ENCODE measurements around the gene CFAP99.
A peak's percentile ranks its signal among the peaks of the same experiment; 100 is the strongest.

Gene CFAP99

DNA sequence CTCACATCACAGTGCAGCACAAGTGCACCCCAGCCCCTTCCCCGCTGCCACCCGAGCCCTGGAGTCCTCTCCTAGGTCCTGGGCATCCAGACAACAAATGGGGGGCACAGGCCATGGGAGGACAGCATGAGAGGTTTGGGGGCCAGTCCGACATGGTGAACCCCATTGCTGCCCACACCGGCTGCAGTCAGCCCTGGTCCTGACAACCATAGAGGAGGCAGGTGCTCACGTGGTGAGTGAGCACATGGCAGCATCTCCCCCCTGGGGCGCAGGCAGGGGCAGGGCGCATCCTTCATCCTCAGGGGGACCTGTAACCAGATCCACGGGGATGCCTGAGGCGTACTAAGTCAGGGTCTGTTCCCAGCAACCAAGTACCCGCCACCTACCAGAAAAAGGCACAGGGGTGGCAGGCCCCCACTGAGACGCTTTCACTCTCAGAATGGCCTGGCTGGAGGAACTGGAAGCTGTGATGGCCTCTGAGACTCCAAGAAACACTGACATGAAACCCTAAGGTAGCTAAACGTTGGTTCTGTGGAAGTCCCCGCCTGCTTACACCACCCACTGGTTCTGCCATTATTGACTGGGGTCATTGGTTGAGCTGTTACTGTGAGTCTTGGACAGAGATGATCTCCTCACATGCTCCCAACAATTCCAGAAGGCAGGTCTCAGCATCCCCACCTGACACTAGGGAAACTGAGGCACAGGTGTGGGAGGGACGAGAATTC is 6.8 kb upstream of the CFAP99 start:
- H3K27me3 Mint-ChIP-seq (ENCODE audit: low read depth), result peaks cover 62% of the 10 kb centered on the region
- TF ChIP-seq, protein P1, sequence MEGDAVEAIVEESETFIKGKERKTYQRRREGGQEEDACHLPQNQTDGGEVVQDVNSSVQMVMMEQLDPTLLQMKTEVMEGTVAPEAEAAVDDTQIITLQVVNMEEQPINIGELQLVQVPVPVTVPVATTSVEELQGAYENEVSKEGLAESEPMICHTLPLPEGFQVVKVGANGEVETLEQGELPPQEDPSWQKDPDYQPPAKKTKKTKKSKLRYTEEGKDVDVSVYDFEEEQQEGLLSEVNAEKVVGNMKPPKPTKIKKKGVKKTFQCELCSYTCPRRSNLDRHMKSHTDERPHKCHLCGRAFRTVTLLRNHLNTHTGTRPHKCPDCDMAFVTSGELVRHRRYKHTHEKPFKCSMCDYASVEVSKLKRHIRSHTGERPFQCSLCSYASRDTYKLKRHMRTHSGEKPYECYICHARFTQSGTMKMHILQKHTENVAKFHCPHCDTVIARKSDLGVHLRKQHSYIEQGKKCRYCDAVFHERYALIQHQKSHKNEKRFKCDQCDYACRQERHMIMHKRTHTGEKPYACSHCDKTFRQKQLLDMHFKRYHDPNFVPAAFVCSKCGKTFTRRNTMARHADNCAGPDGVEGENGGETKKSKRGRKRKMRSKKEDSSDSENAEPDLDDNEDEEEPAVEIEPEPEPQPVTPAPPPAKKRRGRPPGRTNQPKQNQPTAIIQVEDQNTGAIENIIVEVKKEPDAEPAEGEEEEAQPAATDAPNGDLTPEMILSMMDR (IDR thresholded peaks at IDR 0.05; ENCODE audit: unreplicated experiment in 3 of 3), result no peak
- H3K36me3 Mint-ChIP-seq (ENCODE audit: low read depth), result no peaks in the 10 kb centered on the region
- no peaks in the 10 kb centered on the region for H3K9me3 Mint-ChIP-seq
- peak overlapping the region in 1 of 3 experiments; percentile 1 for H3K4me3 Mint-ChIP-seq
- H3K27ac Mint-ChIP-seq, result no peak overlapping the region
- H3K4me1 Mint-ChIP-seq, result peaks cover 29% of the 10 kb centered on the region

DNA sequence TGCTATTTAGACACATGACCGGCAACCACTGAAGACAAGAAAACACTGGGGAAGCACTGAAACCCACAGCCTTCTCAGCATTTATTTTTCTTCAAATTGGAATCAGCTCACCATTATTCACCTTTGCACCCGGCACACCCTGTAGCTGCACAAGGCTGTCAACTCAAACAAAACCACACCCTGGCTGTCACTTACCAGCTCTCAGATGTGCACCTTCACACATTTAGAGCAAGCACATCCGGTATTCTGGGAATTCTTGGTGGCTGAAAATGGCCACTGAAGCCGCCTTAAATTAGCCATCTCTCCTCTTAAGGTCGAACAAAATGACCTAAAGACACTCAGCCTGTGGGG is 6.2 kb upstream of the CFAP99 start:
- H3K27ac Mint-ChIP-seq, result peak overlapping the region in 2 of 3 experiments; percentile 7 to 58
- H3K36me3 Mint-ChIP-seq (ENCODE audit: low read depth), result no peaks in the 10 kb centered on the region
- H3K27me3 Mint-ChIP-seq (ENCODE audit: low read depth), result peaks cover 64% of the 10 kb centered on the region
- peak overlapping the region in 2 of 3 experiments; percentile 33 to 36 for H3K4me3 Mint-ChIP-seq
- H3K4me1 Mint-ChIP-seq, result peaks cover 29% of the 10 kb centered on the region
- TF ChIP-seq, protein P1 (IDR thresholded peaks at IDR 0.05; ENCODE audit: unreplicated experiment in 3 of 3), result no peak
- no peaks in the 10 kb centered on the region for H3K9me3 Mint-ChIP-seq

DNA sequence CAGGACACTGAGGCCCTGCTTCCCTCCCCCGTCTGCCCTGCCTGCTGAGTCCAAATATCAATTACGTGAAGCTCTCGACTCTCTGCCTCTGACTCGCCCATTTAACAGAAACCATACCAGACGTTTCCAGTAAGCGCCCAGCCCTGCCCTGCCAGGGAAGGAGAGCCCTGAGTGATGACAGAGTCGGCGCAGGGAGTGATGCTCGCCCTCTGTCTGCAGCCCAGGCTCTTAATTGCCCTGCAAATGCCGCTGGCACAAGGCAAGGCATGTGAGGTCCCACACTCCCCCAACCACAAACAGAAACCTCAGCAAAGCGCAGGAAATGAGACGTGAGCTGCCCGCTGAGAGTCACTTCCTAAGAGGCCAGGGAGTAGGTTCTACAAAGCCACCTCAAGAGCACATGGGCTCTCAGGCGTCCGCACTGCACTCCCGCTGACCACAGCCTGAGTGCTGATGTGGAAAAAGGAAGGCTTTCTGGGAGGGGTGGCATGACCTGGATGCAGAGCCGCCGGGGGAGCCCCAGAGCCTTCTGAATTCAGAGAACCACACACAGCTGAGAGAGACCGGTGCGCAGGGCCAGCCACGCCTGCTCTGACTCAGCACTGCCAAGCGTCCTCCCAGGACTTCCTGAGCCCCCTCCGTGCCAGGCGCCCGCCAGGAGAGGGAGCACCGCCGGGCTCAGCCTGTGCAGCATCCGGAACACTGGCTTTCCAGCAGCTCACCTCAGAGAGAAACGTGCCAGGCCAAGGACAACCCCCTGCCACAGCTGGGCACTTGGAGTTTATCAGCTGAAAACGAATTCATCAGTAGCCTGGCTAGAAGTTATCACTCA is 5.7 kb upstream of the CFAP99 start:
- Mint-ChIP-seq H3K4me1 (peaks cover 29% of the 10 kb centered on the region), H3K27me3 (ENCODE audit: low read depth) (peaks cover 70% of the 10 kb centered on the region), H3K27ac (peak overlapping the region; percentile 7 to 58 (median 7)), H3K4me3 (peak overlapping the region in 2 of 3 experiments; percentile 33 to 36), H3K36me3 (ENCODE audit: low read depth) (no peaks in the 10 kb centered on the region), H3K9me3 (no peaks in the 10 kb centered on the region)
- TF ChIP-seq, protein P1 (IDR thresholded peaks at IDR 0.05; ENCODE audit: unreplicated experiment in 3 of 3), result peak; percentile 21 to 42 (median 40)

DNA sequence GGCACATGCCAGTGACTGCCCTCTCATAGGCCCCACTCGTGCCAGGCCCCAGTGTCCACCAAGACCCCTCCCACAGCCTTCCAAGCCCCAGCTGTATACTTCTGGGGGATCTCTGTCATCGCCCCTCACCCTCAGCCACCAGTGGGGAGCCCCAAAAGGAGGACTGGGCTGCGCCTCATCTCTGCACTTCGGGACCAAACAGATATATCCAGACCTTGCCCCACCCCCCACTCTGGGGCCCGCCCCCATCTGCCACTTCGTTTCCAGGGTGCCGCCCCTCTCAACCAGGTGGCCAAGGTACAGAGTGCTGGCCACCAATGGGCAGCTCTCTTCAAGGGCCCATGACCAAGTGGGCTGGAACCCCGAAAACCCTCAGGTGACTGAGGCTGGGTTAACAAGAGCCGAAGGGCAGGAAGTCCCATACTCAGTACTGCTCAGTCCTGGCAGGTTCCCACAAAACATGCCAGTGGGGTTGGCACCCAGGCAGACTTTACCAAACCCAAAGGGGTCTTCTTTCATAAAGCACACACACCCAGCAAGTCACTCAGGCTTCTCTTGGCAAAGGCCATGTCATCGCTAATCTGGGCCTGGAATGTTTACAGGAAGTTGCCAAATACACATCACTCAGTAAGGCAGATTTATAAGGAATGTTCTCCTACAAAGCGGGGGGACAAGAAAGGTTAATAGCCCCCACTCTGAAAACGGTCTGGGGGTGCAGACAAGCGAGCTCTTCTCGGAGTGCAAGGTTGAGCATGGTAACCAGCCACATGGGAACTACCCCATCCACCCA is 4.7 kb upstream of the CFAP99 start:
- Mint-ChIP-seq H3K4me1 (peaks cover 30% of the 10 kb centered on the region), H3K27me3 (ENCODE audit: low read depth) (peaks cover 75% of the 10 kb centered on the region), H3K36me3 (ENCODE audit: low read depth) (no peaks in the 10 kb centered on the region), H3K4me3 (no peak overlapping the region), H3K9me3 (no peaks in the 10 kb centered on the region), H3K27ac (no peak overlapping the region)
- TF ChIP-seq, protein P1 (IDR thresholded peaks at IDR 0.05; ENCODE audit: unreplicated experiment in 3 of 3), result no peak

DNA sequence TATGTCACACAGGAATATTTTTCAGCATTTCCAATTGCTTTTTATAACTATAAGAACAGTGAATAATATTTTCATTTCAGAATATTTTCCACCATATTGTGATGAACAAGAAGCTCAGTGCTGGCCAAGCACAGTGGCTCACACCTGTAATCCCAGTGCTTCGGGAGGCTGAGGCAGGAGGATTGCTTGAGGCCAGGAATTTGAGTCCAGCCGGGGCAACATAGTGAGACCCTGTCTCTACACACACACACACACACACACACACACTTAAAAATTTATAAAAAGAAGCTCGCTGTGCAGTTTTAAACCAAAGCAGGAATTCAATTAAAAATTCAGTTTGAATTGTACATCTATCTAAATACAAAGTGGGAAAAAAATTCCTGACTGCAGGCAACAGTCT is 3.5 kb upstream of the CFAP99 start:
- TF ChIP-seq, protein P1 (IDR thresholded peaks at IDR 0.05; ENCODE audit: unreplicated experiment in 3 of 3), result no peak
- no peak overlapping the region for H3K27ac Mint-ChIP-seq

More for the DNA sequence above, 3.5 kb upstream of the CFAP99 start:
- Mint-ChIP-seq H3K4me1 (peaks cover 39% of the 10 kb centered on the region), H3K36me3 (ENCODE audit: low read depth) (no peaks in the 10 kb centered on the region), H3K9me3 (no peaks in the 10 kb centered on the region), H3K27me3 (ENCODE audit: low read depth) (peaks cover 84% of the 10 kb centered on the region), H3K4me3 (peak overlapping the region in 2 of 3 experiments; percentile 24 to 67)

All from nephron (organoid).